H1 (cell line): ENCODE data around the gene LDLRAD4. TPM values are rescaled to one million over a fixed set of nuclear protein-coding genes. Genes with fewer than 3 reads are reported as not detected.

Experiments
- CTCF ChIA-PET: fragments of 300-600 bp; sonication (Branson Sonifier 250); formaldehyde crosslinking; loops from one replicate; lab custom pipeline; 2021; ENCODE audit not compliant: partially characterized antibody; lab: Charles Lee
- POLR2A ChIA-PET: fragments of 300-600 bp; sonication (Branson Sonifier 250); formaldehyde crosslinking; loops from one replicate; lab custom pipeline; 2021; ENCODE audit warnings: inconsistent platforms; ENCODE audit not compliant: partially characterized antibody; lab: Charles Lee
- DNase-seq, 2 experiments: peaks; one replicate each; pipeline versions ENCODE4 v3.0.0 to v3.0.0-alpha.2; 2010 to 2022; ENCODE audit warnings: low spot score in 2 of 2, low read depth in 1 of 2, mixed read lengths in 1 of 2
- FAIRE-seq: peaks from 2 replicates; lab custom pipeline; 2011; peaks lifted over from hg19 to GRCh38; lab: Jason Lieb, UNC
- H2AFZ ChIP-seq: 2 replicates; pipeline ENCODE4 v1.8.1; 2012; ENCODE audit warnings: low read length, inconsistent platforms
- H2AK5ac ChIP-seq: 2 replicates; pipeline ENCODE4 v1.6.1; 2013; ENCODE audit warnings: low read depth, low read length
- H2BK120ac ChIP-seq: replicated peaks from 2 replicates; pipeline ENCODE3; 2013; ENCODE audit warnings: low read depth, low read length, inconsistent platforms
- H2BK12ac ChIP-seq: 2 replicates; pipeline ENCODE4 v1.6.1; 2013; ENCODE audit warnings: low read depth, low read length
- H2BK15ac ChIP-seq: 2 replicates; pipeline ENCODE4 v1.6.1; 2013; ENCODE audit warnings: low read length
- H2BK20ac ChIP-seq: 2 replicates; pipeline ENCODE4 v1.6.1; 2013; ENCODE audit warnings: low read length
- H2BK5ac ChIP-seq: 2 replicates; pipeline ENCODE4 v1.6.1; 2013; ENCODE audit warnings: low read depth, low read length
- H3K14ac ChIP-seq: 2 replicates; pipeline ENCODE4 v1.6.1; 2013; ENCODE audit warnings: inconsistent platforms; ENCODE audit not compliant: insufficient read length
- H3K18ac ChIP-seq: 2 replicates; pipeline ENCODE4 v1.6.1; 2013; ENCODE audit warnings: low read length; ENCODE audit errors: extremely low read depth
- H3K23ac ChIP-seq: 2 replicates; pipeline ENCODE4 v1.6.1; 2013; ENCODE audit warnings: inconsistent platforms; ENCODE audit not compliant: insufficient read length
- H3K23me2 ChIP-seq: 2 replicates; pipeline ENCODE4 v1.6.1; 2013; ENCODE audit warnings: low read depth, low read length
- H3K27ac ChIP-seq: 2 replicates; pipeline ENCODE4 v1.6.1; 2011; ENCODE audit warnings: low read depth, low read length, inconsistent platforms
- H3K27me3 ChIP-seq, 4 experiments: replicated peaks in 1 of 4; 1 replicate in 1 of 4; 2 replicates in 3 of 4; pipeline versions ENCODE4 v1.6.1 to v1.8.1; 2011 to 2013; ENCODE audit warnings: low read length in 3 of 4, mild to moderate bottlenecking in 3 of 4, inconsistent platforms in 2 of 4, mixed read lengths in 2 of 4, moderate library complexity in 1 of 4; ENCODE audit not compliant: control insufficient read depth in 3 of 4, insufficient read depth in 3 of 4; ENCODE audit errors: extremely low read depth in 1 of 4
- H3K36me3 ChIP-seq, 4 experiments: 2 replicates each; pipeline versions ENCODE4 v1.6.1 to v1.8.1; 2011 to 2013; ENCODE audit warnings: mild to moderate bottlenecking in 4 of 4, low read length in 3 of 4, moderate library complexity in 2 of 4, control low read depth in 1 of 4, inconsistent platforms in 1 of 4; ENCODE audit not compliant: insufficient read depth in 4 of 4, control insufficient read depth in 2 of 4
- H3K4ac ChIP-seq: replicated peaks from 2 replicates; pipeline ENCODE3; 2013; ENCODE audit warnings: low read length, low read depth, mixed read lengths, inconsistent platforms; ENCODE audit not compliant: insufficient read length
- H3K4me1 ChIP-seq, 4 experiments: replicated peaks in 1 of 4; 1 replicate in 1 of 4; 2 replicates in 3 of 4; pipeline versions ENCODE4 v1.6.1 to v1.8.1; 2011 to 2013; ENCODE audit warnings: low read length in 3 of 4, inconsistent platforms in 2 of 4, mixed read lengths in 1 of 4; ENCODE audit not compliant: insufficient read depth in 4 of 4, control insufficient read depth in 3 of 4
- H3K4me2 ChIP-seq, 2 experiments: 2 replicates each; pipeline versions ENCODE4 v1.6.1 to v1.8.1; 2011 to 2013; ENCODE audit warnings: low read depth in 2 of 2, low read length in 2 of 2, control low read depth in 1 of 2, inconsistent platforms in 1 of 2, mild to moderate bottlenecking in 1 of 2; ENCODE audit not compliant: insufficient read depth in 1 of 2
- H3K4me3 ChIP-seq, 4 experiments: fragments of 200-600, 300-600 bp in 1 of 4; sonication (generic), shearing (Covaris generic), sonication (Bioruptor Twin) in 1 of 4; 2 replicates each; pipeline versions ENCODE4 v1.5.1 to v1.8.1; 2011 to 2016; ENCODE audit warnings: low read length in 4 of 4, low read depth in 3 of 4, control low read depth in 2 of 4, inconsistent platforms in 2 of 4, mild to moderate bottlenecking in 2 of 4, mixed read lengths in 1 of 4, moderate library complexity in 1 of 4; ENCODE audit not compliant: insufficient read depth in 2 of 4; ENCODE audit errors: extremely low read depth in 1 of 4
- H3K56ac ChIP-seq: replicated peaks from 2 replicates; pipeline ENCODE3; 2013; ENCODE audit warnings: low read depth, mild to moderate bottlenecking, mixed read lengths, low read length, inconsistent platforms; ENCODE audit not compliant: insufficient read length
- H3K79me1 ChIP-seq: 2 replicates; pipeline ENCODE4 v1.6.1; 2013; ENCODE audit warnings: low read depth, low read length, control low read depth
- H3K79me2 ChIP-seq, 2 experiments: 2 replicates each; pipeline versions ENCODE4 v1.6.1 to v1.8.1; 2012 to 2013; ENCODE audit warnings: low read length in 2 of 2, mild to moderate bottlenecking in 2 of 2, inconsistent platforms in 1 of 2; ENCODE audit not compliant: insufficient read depth in 2 of 2, control insufficient read depth in 1 of 2
- H3K9ac ChIP-seq, 4 experiments: replicated peaks in 1 of 4; 1 replicate in 1 of 4; 2 replicates in 3 of 4; pipeline versions ENCODE4 v1.6.1 to v1.8.1; 2011 to 2013; ENCODE audit warnings: low read depth in 3 of 4, low read length in 3 of 4, control low read depth in 2 of 4, mild to moderate bottlenecking in 2 of 4, moderate library complexity in 2 of 4, inconsistent platforms in 1 of 4; ENCODE audit errors: extremely low read depth in 1 of 4
- H3K9me3 ChIP-seq, 2 experiments: 2 replicates each; pipeline versions ENCODE4 v1.6.1 to v1.8.1; 2012 to 2013; ENCODE audit warnings: mild to moderate bottlenecking in 2 of 2, moderate library complexity in 2 of 2, control low read depth in 1 of 2, inconsistent platforms in 1 of 2, low read depth in 1 of 2, low read length in 1 of 2, mixed read lengths in 1 of 2; ENCODE audit not compliant: insufficient read depth in 2 of 2
- H4K20me1 ChIP-seq, 2 experiments: replicated peaks in 1 of 2; 2 replicates each; pipeline versions ENCODE3 to v1.8.1; 2011 to 2013; ENCODE audit warnings: inconsistent platforms in 2 of 2, low read length in 2 of 2, mild to moderate bottlenecking in 1 of 2; ENCODE audit not compliant: insufficient read depth in 2 of 2, control insufficient read depth in 1 of 2
- H4K5ac ChIP-seq: 2 replicates; pipeline ENCODE4 v1.6.1; 2013; ENCODE audit warnings: low read length, low read depth, mixed read lengths, inconsistent platforms; ENCODE audit not compliant: insufficient read length
- H4K8ac ChIP-seq: 2 replicates; pipeline ENCODE4 v1.8.0; 2013; ENCODE audit warnings: mild to moderate bottlenecking, moderate library complexity, low read length, inconsistent platforms; ENCODE audit not compliant: insufficient read depth; ENCODE audit errors: extremely low read depth
- H4K91ac ChIP-seq: replicated peaks from 2 replicates; pipeline ENCODE3; 2013; ENCODE audit warnings: low read length, mixed read lengths, inconsistent platforms; ENCODE audit not compliant: insufficient read length
- ASH2L ChIP-seq: fragments of 200-600, 300-600 bp; sonication (generic); IDR thresholded peaks from one replicate; pipeline ENCODE4 v1.7.1; 2017; ENCODE audit warnings: low read length
- BACH1 ChIP-seq: IDR thresholded peaks from 2 replicates; pipeline ENCODE4 v1.6.1; 2012; ENCODE audit warnings: low read length, improper control_type of control experiment
- CBX5 ChIP-seq: fragments of 300-800, 300-1000 bp; sonication (generic); IDR thresholded peaks from 2 replicates; pipeline ENCODE4 v1.7.1; 2016; ENCODE audit warnings: antibody characterized with exemption, low read length, low read depth
- CHD1 ChIP-seq: IDR thresholded peaks from 2 replicates; pipeline ENCODE4 v1.6.1; 2012; ENCODE audit warnings: low read depth, low read length, improper control_type of control experiment
- EP300 ChIP-seq, 2 experiments: IDR thresholded peaks; 1 replicate in 1 of 2; 2 replicates in 1 of 2; pipeline ENCODE4 v1.6.1; 2011 to 2012; ENCODE audit warnings: low read depth in 2 of 2, low read length in 2 of 2, mild to moderate bottlenecking in 2 of 2, borderline replicate concordance in 1 of 2, inconsistent platforms in 1 of 2, moderate library complexity in 1 of 2
- MAFK ChIP-seq: IDR thresholded peaks from 2 replicates; pipeline ENCODE4 v1.6.1; 2012; ENCODE audit warnings: low read depth, mild to moderate bottlenecking, improper control_type of control experiment, low read length
- PHF8 ChIP-seq: fragments of 200-600 bp; sonication (generic); conservative IDR thresholded peaks from 2 replicates; pipeline ENCODE4 v1.7.1; 2012; ENCODE audit warnings: low read depth, mild to moderate bottlenecking, inconsistent platforms, low read length, moderate library complexity
- POLR2A ChIP-seq, 2 experiments: IDR thresholded peaks; 1 replicate in 1 of 2; 2 replicates in 1 of 2; pipeline ENCODE4 v1.6.1; 2011; ENCODE audit warnings: low read depth in 2 of 2, low read length in 2 of 2, mild to moderate bottlenecking in 2 of 2; ENCODE audit errors: control extremely low read depth in 1 of 2
- RXRA ChIP-seq: IDR thresholded peaks from 2 replicates; pipeline ENCODE4 v1.6.1; 2011; ENCODE audit warnings: low read depth, mild to moderate bottlenecking, low read length, moderate library complexity; ENCODE audit not compliant: insufficient read depth
- SAP30 ChIP-seq: fragments of 300-600 bp; sonication (generic); IDR thresholded peaks from 2 replicates; pipeline ENCODE4 v1.7.1; 2012; ENCODE audit warnings: low read length, moderate library complexity, mild to moderate bottlenecking, inconsistent platforms; ENCODE audit not compliant: insufficient read depth, insufficient replicate concordance
- SP4 ChIP-seq: IDR thresholded peaks from 2 replicates; pipeline ENCODE4 v1.6.1; 2012; ENCODE audit warnings: low read length, inconsistent platforms
- TBP ChIP-seq: IDR thresholded peaks from 2 replicates; pipeline ENCODE4 v1.6.1; 2011; ENCODE audit warnings: low read depth, low read length, improper control_type of control experiment
- TEAD4 ChIP-seq: IDR thresholded peaks from 2 replicates; pipeline ENCODE4 v1.6.1; 2012; ENCODE audit warnings: low read depth, low read length, inconsistent platforms, mixed read lengths
- WGBS, 2 experiments: shearing (Covaris generic) in 1 of 2; methylation state at CpG; one replicate each; pipeline versions ENCODE4 v1.1.6 to v1.1.7; 2013 to 2015; ENCODE audit warnings: low lambda C conversion rate in 2 of 2, mixed read lengths in 2 of 2, inconsistent platforms in 1 of 2, low coverage in 1 of 2, missing lambda C conversion rate in 1 of 2; ENCODE audit not compliant: insufficient replicate concordance in 2 of 2, insufficient coverage in 1 of 2, insufficient read length in 1 of 2; ENCODE audit errors: extremely low coverage in 1 of 2, missing lambda C conversion rate in 1 of 2; 5-methylcytosine and 5-hydroxymethylcytosine counted together
- polyA plus RNA-seq, 7 experiments: library from polyadenylated mRNA; depleted of rRNA in 3 of 7; stranded (reverse) in 5 of 7; unstranded in 2 of 7; fragments of >200 nt in 5 of 7; fragments of 200-250 nt in 2 of 7; gene quantifications; 1 replicate in 5 of 7; 2 replicates in 1 of 7; 4 replicates in 1 of 7; pipeline versions ENCODE4 v1.2.1 to v1.2.3, GENCODE V29; 2011 to 2013; ENCODE audit warnings: missing spikeins in 2 of 7, mixed read lengths in 2 of 7
- total RNA-seq: library from RNA; stranded (reverse); fragmentation: NEBNext Ultra II Directional; extraction: Animal tissue kit (Norgen Biotek cat#: 25700); gene quantifications from 2 replicates; pipeline ENCODE4 v1.2.1, GENCODE V29; 2021
- TF ChIP-seq, protein P1 (sequence below): IDR thresholded peaks from 2 replicates; pipeline ENCODE4 v1.6.1; 2011; ENCODE audit warnings: low read depth, mild to moderate bottlenecking, low read length; ENCODE audit not compliant: insufficient read depth

Gene LDLRAD4
- total and polyA plus RNA-seq, 2 of the 8 experiments (the other 6 are each of a cell fraction or from before 2014, with no cell fraction given), result 0.77 to 1.4 TPM

DNA sequence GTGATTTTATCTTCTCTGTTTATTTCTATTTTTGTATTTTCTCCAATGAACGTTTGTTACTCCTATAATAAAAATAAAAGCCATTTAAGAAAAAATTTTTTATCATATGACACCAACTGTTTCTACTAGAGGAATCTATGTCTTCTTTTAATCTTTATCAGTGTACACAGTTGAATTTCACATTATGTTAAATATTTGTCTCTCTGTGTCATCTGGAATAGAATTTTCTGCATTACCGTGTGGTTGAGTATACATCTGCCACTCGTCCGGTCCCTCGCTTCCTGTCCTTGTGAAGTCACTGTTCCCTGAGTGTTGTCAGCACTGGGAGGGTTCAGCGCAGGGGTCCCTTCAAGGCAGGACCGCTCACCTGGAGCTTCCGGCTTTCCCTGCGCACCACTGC, 99.2 kb downstream of the LDLRAD4 start:
- H3K23me2 ChIP-seq, result no peaks in the 10 kb centered on the region
- H2BK12ac ChIP-seq, result no peak overlapping the region
- no peaks in the 10 kb centered on the region; the same call in 1 of the 2 replicates for H3K79me1 ChIP-seq
- 88% methylated on average over 9 of the region's 9 CpGs; no CpG with 5 or more reads in 1 of the 2 experiments for WGBS, 2 experiments
- H3K4ac ChIP-seq, result no peak overlapping the region
- no peak overlapping the region for H3K27ac ChIP-seq
- H3K18ac ChIP-seq, result no peak overlapping the region
- DNase-seq, result no peak
- H3K27me3 ChIP-seq, result no peaks in the 10 kb centered on the region
- peaks cover 8 to 10% of the 10 kb centered on the region in 2 experiments; a peak in 3 of 4 replicates for H3K9me3 ChIP-seq
- no peak overlapping the region for H3K23ac ChIP-seq
- no peak overlapping the region for H3K56ac ChIP-seq
- H2BK120ac ChIP-seq, result no peak overlapping the region
- H4K91ac ChIP-seq, result no peak overlapping the region
- no peak overlapping the region for H4K8ac ChIP-seq
- no peak overlapping the region for H2BK5ac ChIP-seq
- H3K79me2 ChIP-seq, result no peaks in the 10 kb centered on the region
- no peak overlapping the region for H3K9ac ChIP-seq
- no peak overlapping the region for H2AK5ac ChIP-seq
- POLR2A ChIA-PET, result interaction anchor here (0.6 kb wide), 1 partner anchor 46 kb away, joined by 3 read pairs; no protein-coding TSS in a partner anchor
- H4K20me1 ChIP-seq, result no peaks in the 10 kb centered on the region
- no peak overlapping the region for H3K4me3 ChIP-seq
- no peak overlapping the region for H4K5ac ChIP-seq
- no peak overlapping the region for H2BK15ac ChIP-seq
- H2BK20ac ChIP-seq, result no peak overlapping the region
- no peaks in the 10 kb centered on the region for H3K36me3 ChIP-seq
- no peak overlapping the region for H3K14ac ChIP-seq
- no peak for FAIRE-seq
- CTCF ChIA-PET, result interaction anchor here (1.4 kb wide), 1 partner anchor 14 kb away, joined by 3 read pairs; no protein-coding TSS in a partner anchor
- H2AFZ ChIP-seq, result no peak overlapping the region
- no peaks in the 10 kb centered on the region for H3K4me1 ChIP-seq
- H3K4me2 ChIP-seq, result no peak overlapping the region
- no peak for TF ChIP-seq CHD1
- no peak for TF ChIP-seq RXRA
- no peak for TF ChIP-seq CBX5
- TF ChIP-seq POLR2A (IDR thresholded peaks at IDR 0.05; ENCODE audit: control extremely low read depth in 1 of 2, low read depth in 2 of 2, low read length in 2 of 2), result no peak
- no peak for TF ChIP-seq TBP
- no peak for TF ChIP-seq TEAD4
- TF ChIP-seq PHF8, result no peak
- TF ChIP-seq, protein P1, sequence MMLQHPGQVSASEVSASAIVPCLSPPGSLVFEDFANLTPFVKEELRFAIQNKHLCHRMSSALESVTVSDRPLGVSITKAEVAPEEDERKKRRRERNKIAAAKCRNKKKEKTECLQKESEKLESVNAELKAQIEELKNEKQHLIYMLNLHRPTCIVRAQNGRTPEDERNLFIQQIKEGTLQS, result no peak
- no peak for TF ChIP-seq EP300 (IDR thresholded peaks at IDR 0.05; ENCODE audit: borderline replicate concordance in 1 of 2, low read depth in 2 of 2, low read length in 2 of 2)
- no peak for TF ChIP-seq SAP30
- TF ChIP-seq BACH1, result no peak
- no peak for TF ChIP-seq SP4
- TF ChIP-seq ASH2L, result no peak
- no peak for TF ChIP-seq MAFK
